Measurements from ENCODE around the gene CDC20B.

Gene CDC20B

GRCh38 chr5:55146080-55146479, 26.9 kb downstream of the CDC20B start:
- Histone ChIP-seq H3K4me1 (ENCODE audit: control insufficient read depth, low read length) (peaks cover 3% of the 10 kb centered on the region; the same call in 1 of the 2 replicates), H3K9me3 (ENCODE audit: control insufficient read depth, insufficient read depth, low read length) (no peaks in the 10 kb centered on the region), H3K4me3 (ENCODE audit: low read length) (no peak overlapping the region), H3K27me3 (ENCODE audit: control insufficient read depth, low read length) (peaks cover 18% of the 10 kb centered on the region), H4K20me1 (ENCODE audit: control insufficient read depth, insufficient read depth, low read depth, low read length) (no peaks in the 10 kb centered on the region), H3K36me3 (ENCODE audit: control insufficient read depth, low read length) (no peaks in the 10 kb centered on the region), H3K9me2 (replicated peaks; ENCODE audit: control insufficient read depth, low read length) (no peaks in the 10 kb centered on the region), H3K27ac (ENCODE audit: low read depth, low read length) (no peak overlapping the region), H3K79me2 (ENCODE audit: control insufficient read depth, low read length) (no peaks in the 10 kb centered on the region), H3K4me2 (ENCODE audit: low read length) (no peak overlapping the region; the same call in 1 of the 2 replicates), H3F3A (ENCODE audit: control insufficient read depth, insufficient read depth) (no peaks in the 10 kb centered on the region)
- TF ChIP-seq CTCF (IDR thresholded peaks at IDR 0.05; ENCODE audit: low read depth, low read length, poor library complexity, severe bottlenecking): no peak
- no peak for TF ChIP-seq EZH2phosphoT487 (IDR thresholded peaks at IDR 0.05; ENCODE audit: borderline replicate concordance, low read length)

GRCh38 chr5:55143624-55144023, 29.4 kb downstream of the CDC20B start:
- H3K9me3 ChIP-seq (ENCODE audit: control insufficient read depth, insufficient read depth, low read length): no peaks in the 10 kb centered on the region
- peaks cover 18% of the 10 kb centered on the region for H3K27me3 ChIP-seq (ENCODE audit: control insufficient read depth, low read length)
- H3K4me1 ChIP-seq (ENCODE audit: control insufficient read depth, low read length): peaks cover 3% of the 10 kb centered on the region; the same call in 1 of the 2 replicates
- no peaks in the 10 kb centered on the region for H4K20me1 ChIP-seq (ENCODE audit: control insufficient read depth, insufficient read depth, low read depth, low read length)
- H3K36me3 ChIP-seq (ENCODE audit: control insufficient read depth, low read length): no peaks in the 10 kb centered on the region
- H3K27ac ChIP-seq (ENCODE audit: low read depth, low read length): no peak overlapping the region
- no peak for TF ChIP-seq CTCF (IDR thresholded peaks at IDR 0.05; ENCODE audit: low read depth, low read length, poor library complexity, severe bottlenecking)
- no peak for TF ChIP-seq EZH2phosphoT487 (IDR thresholded peaks at IDR 0.05; ENCODE audit: borderline replicate concordance, low read length)
- no peak overlapping the region for H3K4me3 ChIP-seq (ENCODE audit: low read length)
- H3K79me2 ChIP-seq (ENCODE audit: control insufficient read depth, low read length): no peaks in the 10 kb centered on the region
- H3F3A ChIP-seq (ENCODE audit: control insufficient read depth, insufficient read depth): no peaks in the 10 kb centered on the region
- H3K4me2 ChIP-seq (ENCODE audit: low read length): no peak overlapping the region
- no peaks in the 10 kb centered on the region for H3K9me2 ChIP-seq (replicated peaks; ENCODE audit: control insufficient read depth, low read length)

- no peaks in the 10 kb centered on the region for H4K20me1 ChIP-seq (ENCODE audit: control insufficient read depth, insufficient read depth, low read depth, low read length)
- no peaks in the 10 kb centered on the region for H3K9me2 ChIP-seq (replicated peaks; ENCODE audit: control insufficient read depth, low read length)
- TF ChIP-seq CTCF (IDR thresholded peaks at IDR 0.05; ENCODE audit: low read depth, low read length, poor library complexity, severe bottlenecking): no peak
- TF ChIP-seq EZH2phosphoT487 (IDR thresholded peaks at IDR 0.05; ENCODE audit: borderline replicate concordance, low read length): no peak
- no peak overlapping the region for H3K4me3 ChIP-seq (ENCODE audit: low read length)
- no peak overlapping the region for H3K4me2 ChIP-seq (ENCODE audit: low read length)
- H3K4me1 ChIP-seq (ENCODE audit: control insufficient read depth, low read length): peaks cover 3% of the 10 kb centered on the region; the same call in 1 of the 2 replicates
- H3K9me3 ChIP-seq (ENCODE audit: control insufficient read depth, insufficient read depth, low read length): no peaks in the 10 kb centered on the region
- no peaks in the 10 kb centered on the region for H3K79me2 ChIP-seq (ENCODE audit: control insufficient read depth, low read length)
- no peak overlapping the region for H3K27ac ChIP-seq (ENCODE audit: low read depth, low read length)
- H3K36me3 ChIP-seq (ENCODE audit: control insufficient read depth, low read length): no peaks in the 10 kb centered on the region
- no peaks in the 10 kb centered on the region for H3F3A ChIP-seq (ENCODE audit: control insufficient read depth, insufficient read depth)
- H3K27me3 ChIP-seq (ENCODE audit: control insufficient read depth, low read length): peaks cover 18% of the 10 kb centered on the region
These were observed 30.9 kb downstream of the CDC20B start for GRCh38 chr5:55141945-55142690.

Data from DOHH2 (cell line).